ENCODE measurements around the gene ANKRD60.

DNA sequence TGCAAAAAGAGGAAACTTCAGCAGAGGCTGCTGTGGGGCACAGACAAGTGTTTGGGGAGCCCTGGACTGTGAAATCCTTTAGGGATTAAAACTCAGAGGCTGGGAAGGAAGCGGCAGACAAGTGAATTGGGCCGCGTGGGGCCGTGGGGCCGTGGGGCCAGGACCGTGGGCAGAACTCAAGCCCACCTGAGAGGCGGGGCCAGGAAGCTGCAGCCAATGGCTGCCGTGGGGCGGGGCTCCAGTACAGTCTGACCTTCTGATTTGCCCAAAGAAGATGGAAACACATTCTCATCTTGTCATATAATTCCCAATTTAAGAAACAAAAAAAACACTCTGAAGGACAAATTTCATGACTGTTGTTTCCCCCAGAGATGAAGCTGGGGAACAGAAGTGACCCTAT, 55.4 kb downstream of the ANKRD60 start:
- TF ChIP-seq, protein P1, sequence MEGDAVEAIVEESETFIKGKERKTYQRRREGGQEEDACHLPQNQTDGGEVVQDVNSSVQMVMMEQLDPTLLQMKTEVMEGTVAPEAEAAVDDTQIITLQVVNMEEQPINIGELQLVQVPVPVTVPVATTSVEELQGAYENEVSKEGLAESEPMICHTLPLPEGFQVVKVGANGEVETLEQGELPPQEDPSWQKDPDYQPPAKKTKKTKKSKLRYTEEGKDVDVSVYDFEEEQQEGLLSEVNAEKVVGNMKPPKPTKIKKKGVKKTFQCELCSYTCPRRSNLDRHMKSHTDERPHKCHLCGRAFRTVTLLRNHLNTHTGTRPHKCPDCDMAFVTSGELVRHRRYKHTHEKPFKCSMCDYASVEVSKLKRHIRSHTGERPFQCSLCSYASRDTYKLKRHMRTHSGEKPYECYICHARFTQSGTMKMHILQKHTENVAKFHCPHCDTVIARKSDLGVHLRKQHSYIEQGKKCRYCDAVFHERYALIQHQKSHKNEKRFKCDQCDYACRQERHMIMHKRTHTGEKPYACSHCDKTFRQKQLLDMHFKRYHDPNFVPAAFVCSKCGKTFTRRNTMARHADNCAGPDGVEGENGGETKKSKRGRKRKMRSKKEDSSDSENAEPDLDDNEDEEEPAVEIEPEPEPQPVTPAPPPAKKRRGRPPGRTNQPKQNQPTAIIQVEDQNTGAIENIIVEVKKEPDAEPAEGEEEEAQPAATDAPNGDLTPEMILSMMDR (IDR thresholded peaks at IDR 0.05), result no peak
- TF ChIP-seq POLR2AphosphoS5 (IDR thresholded peaks at IDR 0.05), result no peak
